MM.1S (cell line): Measurements from ENCODE around the gene KDM5A.

ENCODE experiments used
- DNase-seq: peaks from one replicate; pipeline ENCODE4 v3.0.0-alpha.2; 2015
- H2AFZ ChIP-seq: fragments of 300-600 bp; sonication (generic); 2 replicates; pipeline ENCODE4 v1.6.0; 2016; ENCODE audit warnings: antibody characterized with exemption, low read length
- H3F3A ChIP-seq: fragments of 300-600 bp; sonication (generic); 2 replicates; pipeline ENCODE4 v1.6.1; 2016; ENCODE audit warnings: mild to moderate bottlenecking, antibody characterized with exemption, low read length, moderate library complexity, mixed read lengths; ENCODE audit not compliant: insufficient read depth
- H3K27ac ChIP-seq: fragments of 300-600 bp; sonication (generic); 2 replicates; pipeline ENCODE4 v1.5.1; 2016; ENCODE audit warnings: mild to moderate bottlenecking, low read length
- H3K27me3 ChIP-seq: fragments of 300-600 bp; sonication (generic); replicated peaks from 2 replicates; pipeline ENCODE4 v1.6.0; 2016; ENCODE audit warnings: low read length; ENCODE audit not compliant: insufficient read depth
- H3K36me3 ChIP-seq: fragments of 300-600 bp; sonication (generic); replicated peaks from 2 replicates; pipeline ENCODE4 v1.6.1; 2016; ENCODE audit warnings: mild to moderate bottlenecking, low read length, mixed read lengths; ENCODE audit not compliant: insufficient read depth
- H3K4me1 ChIP-seq: fragments of 300-600 bp; sonication (generic); 2 replicates; pipeline ENCODE4 v1.6.1; 2016; ENCODE audit warnings: low read length, mixed read lengths
- H3K4me2 ChIP-seq: fragments of 300-600 bp; sonication (generic); 2 replicates; pipeline ENCODE4 v1.6.0; 2016; ENCODE audit warnings: low read depth, low read length
- H3K4me3 ChIP-seq: fragments of 300-600 bp; sonication (generic); 2 replicates; pipeline ENCODE4 v1.5.1; 2016; ENCODE audit warnings: low read length, mixed read lengths
- H3K79me2 ChIP-seq: fragments of 300-600 bp; sonication (generic); 2 replicates; pipeline ENCODE4 v1.6.1; 2016; ENCODE audit warnings: mixed run types, low read length, mixed read lengths
- H3K9ac ChIP-seq: fragments of 300-600 bp; sonication (generic); 2 replicates; pipeline ENCODE4 v1.6.1; 2016; ENCODE audit warnings: low read length, mixed read lengths
- H3K9me2 ChIP-seq: fragments of 300-600 bp; sonication (generic); replicated peaks from 2 replicates; pipeline ENCODE4 v1.6.1; 2016; ENCODE audit warnings: mild to moderate bottlenecking, low read length, mixed read lengths; ENCODE audit not compliant: insufficient read depth
- H3K9me3 ChIP-seq: fragments of 300-600 bp; sonication (generic); replicated peaks from 2 replicates; pipeline ENCODE4 v1.6.1; 2016; ENCODE audit warnings: mild to moderate bottlenecking, low read length, mixed read lengths; ENCODE audit not compliant: insufficient read depth
- H4K20me1 ChIP-seq: fragments of 300-600 bp; sonication (generic); 2 replicates; pipeline ENCODE4 v1.6.1; 2016; ENCODE audit warnings: mild to moderate bottlenecking, low read length, moderate library complexity, mixed read lengths; ENCODE audit not compliant: insufficient read depth
- CTCF ChIP-seq: fragments of 300-600 bp; sonication (generic); IDR thresholded peaks from 2 replicates; pipeline ENCODE4 v1.5.1; 2016; ENCODE audit warnings: antibody characterized with exemption, low read length, mixed read lengths
- EZH2 ChIP-seq: fragments of 300-600 bp; sonication (generic); optimal IDR thresholded peaks from 2 replicates; pipeline ENCODE3; 2017; ENCODE audit warnings: low read depth, mild to moderate bottlenecking, antibody characterized with exemption, low read length, mixed read lengths
- EZH2phosphoT487 ChIP-seq: fragments of 300-600 bp; sonication (generic); IDR thresholded peaks from 2 replicates; pipeline ENCODE4 v1.6.1; 2018; ENCODE audit warnings: antibody characterized with exemption, low read length

The KDM5A gene

GRCh38 chr12:263574-263973 is 125.5 kb downstream of the KDM5A start:
- no peaks in the 10 kb centered on the region for H3K36me3 ChIP-seq
- H3F3A ChIP-seq = no peaks in the 10 kb centered on the region
- no peak overlapping the region for H3K4me2 ChIP-seq
- H3K9ac ChIP-seq = no peak overlapping the region
- H3K27me3 ChIP-seq = peaks cover 10% of the 10 kb centered on the region
- no peak overlapping the region for H3K4me3 ChIP-seq
- H3K27ac ChIP-seq = no peak overlapping the region
- H2AFZ ChIP-seq = no peak overlapping the region
- no peaks in the 10 kb centered on the region for H3K9me3 ChIP-seq
- no peaks in the 10 kb centered on the region for H3K79me2 ChIP-seq
- no peak for DNase-seq
- no peak for TF ChIP-seq EZH2
- no peak for TF ChIP-seq CTCF
- TF ChIP-seq EZH2phosphoT487 = no peak
- no peaks in the 10 kb centered on the region for H3K4me1 ChIP-seq
- H3K9me2 ChIP-seq = no peaks in the 10 kb centered on the region
- no peaks in the 10 kb centered on the region for H4K20me1 ChIP-seq

GRCh38 chr12:262817-263216 is 126.3 kb downstream of the KDM5A start, which contains the start of gene SLC6A13:
SLC6A13 (minus strand) TSS chr12:262836; CDS start chr12:260052, 2,784 bp downstream.
- Histone ChIP-seq H3F3A (no peaks in the 10 kb centered on the region), H3K4me3 (no peak within 1 kb of the TSS), H3K27me3 (peaks cover 18% of the 10 kb centered on the region), H3K9ac (no peak within 1 kb of the TSS), H3K36me3 (no peaks in the 10 kb centered on the region), H2AFZ (no peak within 1 kb of the TSS), H3K4me1 (no peaks in the 10 kb centered on the region), H3K4me2 (no peak within 1 kb of the TSS), H3K9me3 (no peaks in the 10 kb centered on the region), H4K20me1 (no peaks in the 10 kb centered on the region), H3K9me2 (no peaks in the 10 kb centered on the region), H3K79me2 (no peaks in the 10 kb centered on the region), H3K27ac (no peak within 1 kb of the TSS)
- DNase-seq = no peak
- TF ChIP-seq CTCF (no peak), EZH2 (no peak), EZH2phosphoT487 (no peak)

GRCh38 chr12:262113-262512 is 127.0 kb downstream of the KDM5A start:
- no peak for DNase-seq
- H3K9ac ChIP-seq = no peak overlapping the region
- H3K27me3 ChIP-seq = peaks cover 24% of the 10 kb centered on the region
- no peaks in the 10 kb centered on the region for H4K20me1 ChIP-seq
- no peak for TF ChIP-seq EZH2phosphoT487
- TF ChIP-seq EZH2 = no peak
- TF ChIP-seq CTCF = no peak
- no peaks in the 10 kb centered on the region for H3K4me1 ChIP-seq
- no peaks in the 10 kb centered on the region for H3K36me3 ChIP-seq
- H3K4me2 ChIP-seq = no peak overlapping the region
- no peaks in the 10 kb centered on the region for H3K79me2 ChIP-seq
- H3K9me2 ChIP-seq = no peaks in the 10 kb centered on the region
- H3F3A ChIP-seq = no peaks in the 10 kb centered on the region
- no peak overlapping the region for H3K4me3 ChIP-seq
- H2AFZ ChIP-seq = no peak overlapping the region
- no peaks in the 10 kb centered on the region for H3K9me3 ChIP-seq
- H3K27ac ChIP-seq = no peak overlapping the region
